HG02642 (cell line): Measurements from ENCODE around the gene RBMS1.

Experiments
- ATAC-seq: cut with Tn5 transposase; IDR thresholded peaks from one replicate; pipeline ENCODE4 v1.9.1; 2021; ENCODE audit warnings: mild to moderate bottlenecking; ENCODE audit not compliant: unreplicated experiment, poor library complexity

RBMS1 gene, protein sequence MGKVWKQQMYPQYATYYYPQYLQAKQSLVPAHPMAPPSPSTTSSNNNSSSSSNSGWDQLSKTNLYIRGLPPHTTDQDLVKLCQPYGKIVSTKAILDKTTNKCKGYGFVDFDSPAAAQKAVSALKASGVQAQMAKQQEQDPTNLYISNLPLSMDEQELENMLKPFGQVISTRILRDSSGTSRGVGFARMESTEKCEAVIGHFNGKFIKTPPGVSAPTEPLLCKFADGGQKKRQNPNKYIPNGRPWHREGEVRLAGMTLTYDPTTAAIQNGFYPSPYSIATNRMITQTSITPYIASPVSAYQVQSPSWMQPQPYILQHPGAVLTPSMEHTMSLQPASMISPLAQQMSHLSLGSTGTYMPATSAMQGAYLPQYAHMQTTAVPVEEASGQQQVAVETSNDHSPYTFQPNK

DNA sequence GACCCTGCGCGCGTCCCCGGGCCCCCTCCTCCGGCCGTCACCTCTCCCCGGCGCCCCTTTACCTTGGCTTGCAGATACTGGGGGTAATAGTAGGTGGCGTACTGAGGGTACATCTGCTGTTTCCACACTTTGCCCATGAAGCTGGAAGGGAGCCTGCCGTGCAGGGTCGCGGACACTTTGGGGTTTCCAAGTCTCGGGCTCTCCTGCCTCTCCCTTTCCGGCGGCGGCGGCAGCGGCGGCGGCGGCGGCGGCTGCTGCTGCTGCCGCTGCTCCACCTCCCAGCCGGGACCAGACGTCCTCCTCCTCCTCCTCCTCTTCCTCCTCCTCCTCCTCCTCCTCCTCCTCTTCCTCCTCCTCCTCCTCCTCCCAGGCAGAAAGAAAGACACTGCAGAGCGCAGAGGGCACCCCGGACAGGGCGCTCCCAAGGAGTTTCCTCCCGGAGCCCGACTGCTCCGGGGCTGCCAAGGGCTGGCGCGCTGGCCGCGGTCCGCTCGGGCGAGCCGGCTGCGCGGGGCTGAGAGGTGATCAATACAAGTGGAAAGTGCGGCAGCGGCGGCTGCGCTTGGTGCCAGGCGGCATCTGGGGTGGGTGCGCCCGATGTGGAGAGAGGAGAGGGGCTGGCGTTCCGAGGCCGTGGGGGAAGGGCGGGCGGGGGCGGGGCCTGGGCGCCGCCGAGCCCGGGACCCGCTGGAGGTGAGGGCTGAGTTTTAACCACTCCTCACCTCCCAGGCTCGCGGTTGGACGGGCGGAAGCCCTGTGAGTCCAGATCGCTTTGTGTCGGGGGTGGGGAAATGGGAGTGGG is at the start of gene RBMS1:
Gene RBMS1, minus strand, starts transcription at position 581 of the 802 bp plus-strand sequence. Its CDS starts 444 bp downstream, at position 137.
- peak; percentile 48 for ATAC-seq

DNA sequence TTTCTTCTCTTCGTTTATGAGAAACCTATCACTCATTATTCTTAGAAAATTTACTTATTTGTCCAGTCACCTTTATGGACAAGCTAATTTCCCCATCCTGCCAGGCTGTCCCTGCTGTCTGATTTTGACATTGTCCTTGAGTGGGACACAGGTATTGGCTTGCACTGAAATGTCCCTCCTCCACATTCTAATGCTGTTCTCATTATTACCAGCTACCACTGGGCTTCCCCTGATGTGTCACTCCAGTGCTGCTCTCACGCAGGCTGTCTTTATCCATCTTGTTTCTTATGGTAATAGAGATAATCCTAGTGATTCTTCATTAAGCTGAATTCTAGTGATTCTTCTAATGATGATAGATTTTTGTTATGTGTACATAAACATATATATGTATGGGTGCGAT is 48.1 kb upstream of the RBMS1 start:
- no peak for ATAC-seq

DNA sequence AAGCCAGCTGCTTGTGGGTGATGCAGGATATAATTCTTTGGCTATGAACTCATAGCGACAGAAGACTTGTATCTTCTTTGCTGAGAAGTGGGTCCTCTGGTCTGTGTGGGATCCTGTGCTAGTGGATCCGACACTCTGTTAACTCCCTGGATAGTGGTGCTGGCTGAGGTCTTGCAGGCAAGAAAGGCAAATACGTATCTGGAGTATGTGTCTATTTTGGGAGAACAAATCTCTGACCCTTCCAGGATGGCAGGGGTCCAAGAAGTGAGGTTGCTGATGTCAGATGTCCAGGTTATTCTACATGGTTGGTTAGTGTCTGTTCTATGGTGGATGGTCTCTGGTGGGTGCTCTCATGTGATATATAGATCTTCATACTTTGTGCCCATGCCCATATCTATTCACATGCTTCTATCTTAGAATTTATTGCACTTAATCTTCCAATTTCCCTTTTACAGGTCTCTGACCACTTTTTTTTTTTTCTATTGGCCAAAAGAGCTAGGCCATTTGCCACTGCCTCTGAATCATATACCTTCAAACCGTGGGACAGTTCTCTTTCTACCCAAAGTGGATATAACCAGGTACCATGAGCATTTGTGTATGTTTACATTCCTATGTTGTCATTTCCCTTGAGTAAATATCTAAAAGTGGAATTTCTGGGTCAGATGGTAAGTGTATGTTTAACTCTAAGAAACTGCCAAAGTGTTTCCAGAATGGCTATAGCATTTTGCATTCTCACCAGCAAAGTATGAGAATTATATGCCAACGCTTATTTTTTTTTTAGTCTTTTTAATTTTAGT is 45.1 kb upstream of the RBMS1 start:
- ATAC-seq: no peak

DNA sequence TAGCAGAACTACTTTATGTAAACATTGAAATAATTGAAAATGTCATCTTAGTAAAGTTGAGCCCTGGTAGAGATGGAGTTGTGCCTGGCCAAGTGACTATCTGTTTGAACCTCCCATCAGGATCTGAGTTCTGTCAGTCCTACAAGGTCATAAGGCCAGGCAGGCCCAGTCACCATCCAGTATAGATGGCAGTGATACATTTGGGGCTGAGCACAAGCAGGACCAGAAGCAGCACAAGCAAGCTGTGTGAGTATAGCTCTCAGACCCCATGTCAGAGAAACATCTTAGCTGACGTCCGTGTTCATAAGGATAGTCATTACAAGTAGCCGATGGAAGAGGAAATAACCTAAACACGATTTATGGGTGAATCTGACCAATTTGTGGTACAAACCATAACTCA is 44.5 kb upstream of the RBMS1 start:
- no peak for ATAC-seq

DNA sequence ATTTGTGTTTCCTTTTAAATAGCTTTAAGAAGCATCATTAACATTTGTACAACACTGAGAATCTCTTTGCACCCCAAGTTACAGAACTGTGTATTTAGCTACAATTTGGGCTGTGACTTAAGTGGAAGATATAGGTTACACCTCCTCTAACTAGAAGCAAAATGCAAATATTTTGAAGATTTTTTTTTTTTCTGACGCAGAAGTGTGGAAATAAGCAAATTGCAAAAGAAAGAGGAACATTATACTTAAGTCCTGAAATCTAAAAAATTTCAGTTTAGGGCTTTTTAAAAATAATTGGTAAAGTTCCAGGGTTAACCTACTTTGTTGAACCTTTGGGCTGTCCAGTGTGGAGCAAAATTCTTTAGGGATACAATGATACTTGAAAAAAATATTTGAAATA is 41.4 kb upstream of the RBMS1 start:
- ATAC-seq: no peak

DNA sequence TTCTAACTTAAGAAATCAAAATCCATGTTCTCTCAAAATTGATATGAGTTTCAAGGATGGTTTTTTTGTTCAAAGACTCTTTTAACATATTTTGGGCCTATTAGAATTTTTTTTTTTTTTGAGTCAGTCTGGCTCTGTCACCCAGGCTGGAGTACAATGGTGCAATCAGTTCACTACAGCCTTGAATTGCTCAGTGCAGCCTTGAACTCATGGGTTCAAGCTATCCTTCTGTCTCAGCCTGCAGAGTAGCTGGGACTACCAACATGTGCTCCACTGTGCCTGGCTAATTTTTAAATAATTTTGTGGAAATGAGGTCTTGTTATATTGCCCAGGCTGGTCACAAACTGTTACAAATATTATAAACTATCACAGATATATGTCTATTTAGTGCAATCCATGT is 40.6 kb upstream of the RBMS1 start:
- ATAC-seq: no peak

DNA sequence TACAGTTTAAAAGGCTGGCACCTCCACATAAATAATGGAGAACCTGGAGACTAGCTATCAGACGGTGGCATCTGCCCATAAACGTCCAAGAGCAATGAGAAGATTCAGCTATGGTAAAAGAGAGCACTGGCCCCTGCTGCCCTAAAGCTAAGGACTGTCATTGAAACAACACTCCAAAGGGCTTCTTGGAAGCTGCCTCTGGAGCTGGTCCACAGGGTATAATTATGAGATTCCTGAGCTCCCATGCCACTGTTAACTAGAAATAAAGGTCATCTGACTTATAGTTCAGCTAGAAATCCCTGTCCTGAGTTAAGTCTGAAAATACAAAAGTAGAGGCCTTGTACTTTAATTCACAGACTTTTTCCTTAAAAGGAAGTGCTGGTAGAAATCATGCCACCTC is 39.9 kb upstream of the RBMS1 start:
- ATAC-seq: no peak

DNA sequence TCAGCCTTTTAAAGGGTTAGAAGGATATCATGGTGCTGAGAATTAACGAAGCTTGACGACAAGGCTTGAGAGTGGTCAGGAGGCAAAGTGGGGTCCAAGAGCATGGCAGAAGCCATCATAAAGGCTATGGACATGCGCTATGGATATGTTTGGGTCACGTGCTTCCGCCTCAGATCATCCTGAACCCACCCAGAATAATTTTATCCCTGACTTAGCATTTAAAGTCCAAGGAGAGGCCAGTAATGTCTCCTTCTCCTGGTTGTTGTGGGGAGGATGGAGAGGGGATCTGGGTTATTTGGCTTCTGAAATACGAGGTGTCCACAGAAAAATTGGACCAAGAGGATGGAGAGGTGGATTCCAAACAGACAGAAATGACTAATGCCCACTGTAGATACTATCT is 38.8 kb upstream of the RBMS1 start:
- no peak for ATAC-seq

DNA sequence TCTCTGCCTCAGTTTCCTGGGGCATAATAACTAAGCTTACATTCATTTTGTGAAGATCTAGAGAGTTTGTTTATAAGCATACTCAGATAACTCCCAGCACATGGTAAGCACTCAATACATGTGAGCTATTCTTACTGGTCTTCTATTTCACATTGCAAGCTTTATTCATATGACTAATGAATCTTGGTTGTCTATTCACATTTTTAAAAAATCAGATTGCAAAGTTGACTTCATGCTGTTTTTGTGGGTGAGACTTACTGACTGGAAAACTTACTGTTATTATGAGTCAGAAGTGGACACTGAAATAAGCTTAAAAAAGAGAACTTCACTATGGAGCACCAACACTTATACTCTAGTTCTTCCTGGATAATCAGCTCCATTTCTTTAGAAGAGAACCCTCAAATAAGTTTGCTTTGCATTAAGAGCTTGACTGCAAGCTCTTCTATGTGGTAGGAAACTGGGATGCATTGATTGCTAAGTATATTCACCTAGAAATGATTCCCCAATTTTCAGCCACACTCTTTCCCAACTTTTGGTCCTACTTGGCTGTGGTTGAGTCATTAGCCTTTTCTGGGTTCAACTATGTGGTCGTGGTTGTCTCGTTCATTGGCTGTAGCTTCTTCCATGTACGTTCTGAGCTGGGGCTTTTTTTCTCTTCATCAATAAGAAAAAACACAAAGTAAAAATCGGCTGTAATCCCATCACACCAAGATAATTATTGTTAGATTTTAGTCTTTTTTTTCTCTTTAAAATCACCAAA is 29.5 kb upstream of the RBMS1 start:
- ATAC-seq: no peak

DNA sequence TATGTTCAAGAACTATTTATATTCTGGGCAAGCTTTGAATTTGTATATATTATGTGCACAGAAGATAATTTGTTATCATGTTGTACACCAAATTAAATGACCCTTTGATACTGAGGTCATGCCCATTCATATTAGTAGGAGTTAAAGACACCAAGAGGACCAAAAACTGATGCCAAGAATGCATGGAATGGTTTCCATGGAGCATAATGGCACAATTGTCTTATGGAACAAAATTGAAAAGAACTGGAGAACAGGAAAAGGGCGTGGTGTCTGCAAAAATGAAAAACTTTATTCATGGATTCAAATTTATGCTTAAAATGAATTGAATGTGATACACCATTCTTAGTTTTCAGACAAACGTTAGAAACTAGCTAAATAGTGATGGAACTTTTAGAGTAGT is 24.1 kb upstream of the RBMS1 start:
- ATAC-seq: no peak

DNA sequence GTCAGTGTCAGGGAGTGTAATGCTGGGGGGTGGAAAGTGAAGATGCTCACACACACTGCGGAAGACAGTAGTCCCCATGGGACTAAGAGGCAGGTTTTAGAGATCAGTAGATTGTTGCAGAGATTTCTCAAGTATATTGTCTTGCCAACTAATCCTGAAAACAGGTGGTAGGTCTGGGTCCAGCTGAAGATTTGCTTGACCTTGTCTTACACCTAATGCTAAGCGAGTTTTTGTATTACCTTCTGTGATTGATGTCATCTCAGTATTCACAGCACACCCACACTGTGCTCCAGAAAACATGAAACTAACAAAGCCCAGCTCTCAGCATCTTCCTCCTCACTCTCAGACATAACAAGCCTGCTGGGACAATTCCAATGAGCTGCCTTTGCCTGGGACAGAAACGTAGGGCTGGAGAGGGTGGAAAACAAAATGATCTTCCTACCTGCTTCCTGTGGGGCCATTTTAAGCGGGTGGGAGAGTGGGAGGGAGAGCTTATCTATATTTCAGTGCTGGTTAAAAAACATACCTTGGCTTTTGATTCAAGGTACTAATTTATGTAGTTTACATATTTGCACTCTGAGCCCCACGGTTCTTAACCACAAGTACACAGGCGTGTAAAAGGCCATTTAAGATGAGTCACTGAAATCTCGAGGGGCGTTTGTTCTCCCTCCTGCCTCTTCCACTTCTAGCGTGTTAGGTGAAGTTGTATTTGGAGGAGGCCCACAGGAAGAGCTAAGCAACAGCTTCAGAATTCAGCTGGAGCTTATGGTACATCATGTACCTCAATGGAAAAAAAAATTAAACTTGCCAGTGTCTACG is 23.1 kb upstream of the RBMS1 start:
- peak; percentile 64 for ATAC-seq

DNA sequence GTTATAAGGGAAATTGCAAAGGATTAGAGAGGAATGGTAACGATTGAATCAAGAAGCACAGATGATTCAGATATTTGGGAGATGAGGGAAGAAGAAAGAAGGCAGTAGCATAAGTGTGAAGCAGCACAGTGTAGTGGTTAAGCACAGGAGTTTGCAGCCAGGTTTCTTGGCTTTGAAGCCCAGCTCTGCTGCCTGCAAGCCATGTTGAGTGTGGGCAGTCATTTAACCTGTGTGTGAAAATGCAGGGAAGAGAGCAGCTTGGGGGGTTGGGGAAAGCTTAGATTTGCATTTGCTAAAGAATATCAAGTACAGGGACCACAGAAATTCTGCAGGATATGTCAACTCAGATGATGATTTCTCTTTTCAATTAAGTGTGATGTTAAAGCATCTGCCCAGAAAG is 21.5 kb upstream of the RBMS1 start:
- ATAC-seq: no peak

DNA sequence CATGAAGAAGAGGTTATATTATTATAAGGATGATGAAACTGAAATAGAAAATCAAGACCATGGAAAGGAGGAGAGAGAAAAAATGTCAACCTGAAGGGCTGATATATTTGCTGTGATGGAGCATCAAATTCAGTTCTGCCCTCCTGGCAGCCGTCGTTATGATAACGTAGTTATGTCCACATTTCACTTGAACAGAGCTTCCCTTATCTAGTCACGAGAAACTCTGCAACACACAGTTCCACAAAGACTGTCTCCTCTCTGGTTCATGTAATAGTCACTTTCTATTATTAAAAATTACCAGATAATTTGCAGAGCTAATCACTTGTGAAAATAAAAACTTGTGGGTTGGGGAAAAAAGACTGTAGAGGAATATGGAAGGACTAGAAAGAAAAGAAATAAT is 19.5 kb upstream of the RBMS1 start:
- no peak for ATAC-seq

DNA sequence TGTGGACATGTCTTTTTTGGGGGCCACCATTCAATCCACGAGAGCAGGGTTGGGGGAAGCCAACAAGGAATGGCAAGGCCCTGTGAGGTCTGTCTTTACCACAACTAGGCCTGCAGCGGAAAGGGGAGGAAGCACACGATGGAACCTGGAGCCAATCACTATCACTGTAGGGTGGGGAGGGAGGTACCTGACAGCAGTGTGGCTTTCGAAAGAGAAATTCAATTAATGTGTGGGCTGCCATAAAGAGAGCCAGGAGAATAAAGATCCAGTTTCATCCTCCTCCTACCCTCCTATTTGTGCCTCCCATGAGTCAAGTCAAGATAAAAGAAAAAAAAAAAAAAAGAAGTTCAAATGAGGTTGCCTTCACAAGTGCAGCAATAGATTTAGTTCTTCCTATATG is 18.9 kb upstream of the RBMS1 start:
- no peak for ATAC-seq

DNA sequence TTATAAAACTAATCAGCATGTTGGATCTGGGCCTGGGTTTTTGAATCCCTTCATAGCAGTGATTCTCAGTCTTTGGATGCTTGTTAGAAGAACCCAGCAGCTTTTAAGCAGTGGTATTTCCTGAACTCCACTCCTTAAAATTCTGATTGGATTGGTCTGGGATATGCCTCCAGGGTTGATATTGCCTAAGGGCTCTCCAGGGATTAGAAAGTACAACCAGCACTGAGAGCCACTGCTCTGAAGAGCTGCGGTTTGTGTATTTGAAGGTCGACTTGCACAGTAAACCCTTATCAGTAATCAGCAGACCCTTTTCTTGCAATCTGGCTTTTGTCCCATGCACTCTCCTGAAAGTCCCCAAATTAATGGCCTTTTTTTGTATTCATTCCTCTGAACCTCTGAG is 17.0 kb upstream of the RBMS1 start:
- no peak for ATAC-seq

DNA sequence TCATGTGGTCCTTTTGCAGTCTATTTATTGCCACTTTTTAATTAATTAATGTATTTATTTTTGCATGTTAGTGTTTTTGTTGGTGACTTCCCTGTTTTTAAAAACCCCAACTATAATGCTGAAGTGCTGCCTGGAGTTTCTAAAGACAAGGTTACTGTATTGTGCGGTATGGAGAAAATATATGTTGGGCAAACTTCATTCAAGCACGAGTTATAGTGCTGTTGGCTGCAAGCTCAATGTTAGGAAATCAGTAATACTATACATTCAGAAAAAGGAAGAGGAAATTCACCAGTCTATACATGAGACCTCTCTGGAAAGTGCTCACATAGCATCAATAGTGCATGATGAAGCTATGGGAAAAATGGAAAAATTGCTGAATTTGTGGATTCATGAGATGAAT is 15.4 kb upstream of the RBMS1 start:
- no peak for ATAC-seq

DNA sequence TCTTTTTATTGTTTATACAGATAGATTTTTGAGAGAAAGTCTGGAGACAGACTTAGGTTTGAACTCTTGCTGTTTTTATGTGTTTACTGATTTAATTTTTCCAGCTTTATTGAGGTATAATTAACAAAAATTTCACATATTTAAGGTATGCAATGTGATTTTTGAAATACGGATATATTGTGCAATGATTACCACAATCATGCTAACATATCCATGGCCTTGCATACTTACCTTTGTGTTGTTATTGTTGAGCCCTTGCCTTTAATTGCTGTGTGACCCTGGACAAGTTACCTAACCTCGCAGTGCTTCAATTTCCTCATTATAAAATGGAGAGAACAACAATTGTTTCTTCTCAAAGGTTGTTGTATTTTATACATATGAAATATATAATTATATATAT is 13.9 kb upstream of the RBMS1 start:
- no peak for ATAC-seq

DNA sequence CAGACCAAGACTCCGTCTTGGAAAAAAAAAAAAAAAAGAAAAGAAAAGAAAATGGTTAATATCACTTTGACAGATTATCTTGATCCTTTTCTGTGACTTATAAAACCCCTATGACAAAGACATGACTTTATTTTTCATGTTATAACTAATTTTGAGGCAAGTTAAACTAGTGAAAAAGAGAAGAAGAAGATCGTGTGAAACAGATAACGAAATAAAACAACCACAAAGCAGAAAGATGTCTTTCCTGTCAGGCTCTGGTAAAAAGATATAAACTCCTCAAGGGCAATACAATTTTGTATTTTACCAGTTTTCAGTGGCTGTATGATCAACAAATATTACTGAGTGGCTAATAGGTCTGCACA is 13.4 kb upstream of the RBMS1 start:
- no peak for ATAC-seq

DNA sequence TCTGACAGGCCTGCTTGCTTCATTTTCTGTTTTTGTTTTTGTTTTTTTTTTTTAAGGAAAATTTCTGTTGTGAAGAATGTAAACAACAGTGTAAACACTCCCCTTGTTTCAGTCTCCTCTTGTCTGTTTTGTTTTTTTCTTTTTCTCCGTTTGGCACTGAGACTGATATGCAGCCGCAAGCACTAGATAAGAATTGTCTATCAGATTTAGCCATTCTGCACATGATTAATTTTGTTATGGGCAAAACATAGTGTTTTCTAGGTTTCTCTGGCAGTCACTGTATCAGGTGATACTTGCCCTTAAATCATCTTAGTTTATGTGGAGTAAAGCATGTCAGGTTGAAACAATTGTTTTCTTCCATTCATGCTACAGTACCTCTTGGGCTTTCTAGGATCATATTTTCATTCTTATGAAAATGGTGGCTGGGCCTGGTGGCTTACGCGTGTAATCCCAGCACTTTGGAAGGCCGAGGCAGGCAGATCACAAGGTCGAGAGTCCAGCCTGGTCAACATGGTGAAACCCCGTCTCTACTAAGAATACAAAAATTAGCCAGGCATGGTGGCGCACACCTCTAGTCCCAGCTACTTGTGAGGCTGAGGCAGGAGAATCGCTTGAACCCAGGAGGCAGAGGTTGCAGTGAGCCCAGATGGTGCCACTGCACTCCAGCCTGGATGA is 12.9 kb upstream of the RBMS1 start:
- no peak for ATAC-seq
